Posterior vena cava (tissue), 2 donors: ENCODE results near the gene ANO1. TPM values are rescaled to one million over a fixed set of nuclear protein-coding genes. Genes with fewer than 3 reads are reported as not detected.

Experiments used
- DNase-seq: peaks from one replicate; pipeline ENCODE4 v3.0.0-alpha.2; 2020; ENCODE audit warnings: low spot score
- intact Hi-C, 2 donors: fragments of 100-400 bp; cut with DNase I; formaldehyde crosslinking; loops; one replicate each; pipeline versions ENCODE4 v1.14.1 to v1.14.2; 2022 to 2023
- total RNA-seq, 2 donors: library from RNA; stranded (reverse); fragmentation: NEBNext Ultra II Directional; extraction: Animal tissue kit (Norgen Biotek cat#: 25700); gene quantifications; one replicate each; pipeline ENCODE4 v1.2.1, GENCODE V29; 2021
- donor health status: DM: yes; HTN: yes; CAD: no.
- donor health status: DM: yes; HTN: yes; CAD: no.

Gene ANO1
- total RNA-seq, 2 donors from 2014 or later: 55.4 to 56.2 TPM

DNA sequence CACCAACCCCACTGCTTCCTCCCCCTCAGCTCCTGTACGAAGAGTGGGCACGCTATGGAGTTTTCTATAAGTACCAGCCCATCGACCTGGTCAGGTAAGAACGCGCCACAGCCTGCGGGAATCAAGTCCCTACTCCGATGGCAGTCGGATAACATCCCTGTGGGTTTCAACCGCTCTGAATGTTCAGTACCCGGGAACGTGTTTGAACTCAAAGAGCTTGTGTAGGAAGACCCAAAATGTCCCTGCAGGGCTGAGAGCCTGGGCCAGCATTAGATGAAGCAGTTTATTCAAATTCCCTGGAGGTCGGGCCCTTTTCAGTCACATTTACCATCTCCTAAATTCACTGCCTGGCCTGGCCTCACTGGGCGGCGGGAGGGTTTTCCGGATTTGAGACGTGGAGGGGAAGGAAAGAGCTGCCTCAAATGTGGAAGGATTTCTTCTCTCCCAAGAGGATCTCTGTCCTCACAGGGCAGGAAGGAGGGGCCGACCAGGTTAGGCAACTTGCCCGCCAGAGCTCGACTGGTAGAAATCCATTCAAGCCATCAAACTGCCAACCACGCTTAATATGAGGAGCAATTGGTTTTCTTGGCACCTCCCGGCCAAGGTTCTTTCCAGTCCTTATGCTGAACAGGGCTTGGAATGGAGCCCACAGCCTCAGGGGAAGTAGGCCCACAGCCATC is 46.3 kb downstream of the ANO1 start:
- DNase-seq: no peak
- intact Hi-C loops: no loop called here

DNA sequence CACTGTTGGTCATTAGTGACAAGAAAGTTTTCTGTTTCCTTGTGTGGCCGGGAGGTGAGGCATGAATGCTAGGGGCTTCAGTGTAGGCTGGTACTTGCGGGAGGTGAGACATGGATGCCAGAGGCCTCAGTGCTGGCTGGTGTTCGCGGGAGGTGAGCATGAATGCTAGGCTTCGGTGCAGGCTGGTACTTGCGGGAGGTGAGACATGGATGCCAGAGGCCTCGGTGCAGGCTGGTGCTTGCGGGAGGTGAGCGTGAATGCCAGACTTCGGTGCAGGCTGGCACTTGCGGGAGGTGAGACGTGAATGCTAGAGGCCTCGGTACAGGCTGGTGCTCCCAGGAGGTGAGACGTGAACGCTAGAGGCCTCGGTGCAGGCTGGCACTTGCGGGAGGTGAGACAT is 48.4 kb downstream of the ANO1 start:
- intact Hi-C loops: no loop called here
- no peak for DNase-seq

DNA sequence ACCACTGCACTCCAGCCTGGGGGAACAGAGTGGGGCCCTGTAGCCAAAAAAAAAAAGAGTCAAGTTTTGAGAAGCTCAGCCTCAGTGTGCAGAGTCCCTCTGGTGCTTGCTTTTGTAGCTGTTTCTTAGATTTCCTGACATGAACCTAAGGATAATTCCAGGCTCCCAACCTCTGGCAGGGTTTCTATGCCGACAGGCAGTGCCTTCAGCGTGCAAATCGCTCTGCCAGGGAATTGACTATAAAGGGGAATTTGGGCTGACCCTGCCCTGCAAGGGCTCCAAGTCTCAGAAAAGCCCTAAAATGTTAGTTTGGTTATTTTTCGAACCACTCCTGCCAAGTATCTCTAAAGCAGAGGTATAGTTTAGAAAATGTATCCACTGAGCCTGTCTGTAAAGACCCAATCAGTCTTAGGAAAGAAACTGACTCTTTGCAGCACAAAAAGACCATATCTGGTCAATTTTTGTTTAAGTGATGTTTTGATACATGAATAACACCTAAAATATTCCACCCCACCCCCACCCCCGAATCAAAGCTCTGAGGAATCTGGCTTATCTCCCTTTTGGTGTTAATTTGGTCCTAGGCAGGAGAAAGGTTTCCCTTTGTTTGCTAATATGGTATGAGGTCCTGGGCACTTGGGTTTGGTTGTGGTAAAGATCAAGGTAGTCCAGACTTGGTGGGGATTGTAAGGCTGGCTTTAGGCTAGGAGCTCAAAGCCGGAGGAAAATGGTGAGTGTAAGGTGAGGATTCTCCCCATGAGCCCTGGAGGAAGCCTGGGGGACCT is 49.7 kb downstream of the ANO1 start:
- DNase-seq: no peak
- intact Hi-C loops: no loop called here

DNA sequence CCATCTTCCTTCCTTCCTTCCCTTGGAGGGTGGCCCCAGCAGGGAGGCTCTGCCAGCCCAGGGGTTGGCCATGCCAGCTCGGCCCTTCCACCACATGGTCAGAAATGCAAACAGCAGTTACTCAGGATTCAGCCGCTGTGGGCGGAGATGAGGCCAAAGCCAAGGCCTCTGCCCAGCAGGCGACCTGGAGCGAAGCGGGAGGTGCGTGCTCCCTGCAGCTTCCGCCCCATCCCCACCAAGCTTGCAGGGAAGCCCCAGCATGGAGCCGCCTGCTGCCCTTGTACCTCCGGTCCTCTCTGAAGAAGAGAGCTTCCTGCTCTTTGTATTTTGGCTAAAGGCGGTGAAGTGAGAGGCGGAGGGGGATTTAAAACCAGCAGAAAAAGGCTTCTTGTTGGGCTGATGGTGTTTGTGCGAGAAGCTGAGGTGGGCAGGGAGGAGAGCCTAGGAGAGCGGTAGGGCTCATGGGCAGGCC is 50.4 kb downstream of the ANO1 start:
- no peak for DNase-seq
- intact Hi-C loops: no loop called here

GRCh38 chr11:70129051-70129592 is 51.0 kb downstream of the ANO1 start:
- intact Hi-C loops: loop anchor here in 1 of 2 donors (1.0 kb wide), 1 partner anchor 213 kb away; no protein-coding TSS in a partner anchor
- DNase-seq: no peak

DNA sequence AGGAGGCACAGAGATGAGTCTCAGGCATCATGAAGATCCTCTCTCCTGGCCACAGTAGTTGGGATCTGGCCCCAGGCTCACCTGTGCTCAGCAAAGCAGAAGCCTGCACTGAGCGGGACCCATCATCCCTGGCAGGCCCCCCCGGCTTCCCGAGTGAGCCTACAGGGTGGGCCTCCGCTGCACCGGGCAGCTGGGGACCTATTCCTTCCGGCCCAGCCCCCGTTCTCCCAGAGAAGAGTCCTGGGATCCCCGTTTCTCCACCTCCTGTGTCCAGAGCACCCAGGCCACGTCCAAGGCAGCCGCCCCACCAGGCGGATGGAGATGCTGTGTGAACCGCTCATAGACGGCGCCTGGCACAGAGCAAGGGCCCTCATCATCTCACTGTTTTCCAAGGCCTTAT is 52.5 kb downstream of the ANO1 start:
- DNase-seq: no peak
- intact Hi-C loops: no loop called here

- DNase-seq: no peak
Observed at GRCh38 chr11:70131606-70132190, 53.6 kb downstream of the ANO1 start.

GRCh38 chr11:70132641-70133040 is 54.5 kb downstream of the ANO1 start:
- DNase-seq: no peak
- intact Hi-C loops: no loop called here

More at GRCh38 chr11:70131606-70132190, 53.6 kb downstream of the ANO1 start:
- intact Hi-C loops: no loop called here

DNA sequence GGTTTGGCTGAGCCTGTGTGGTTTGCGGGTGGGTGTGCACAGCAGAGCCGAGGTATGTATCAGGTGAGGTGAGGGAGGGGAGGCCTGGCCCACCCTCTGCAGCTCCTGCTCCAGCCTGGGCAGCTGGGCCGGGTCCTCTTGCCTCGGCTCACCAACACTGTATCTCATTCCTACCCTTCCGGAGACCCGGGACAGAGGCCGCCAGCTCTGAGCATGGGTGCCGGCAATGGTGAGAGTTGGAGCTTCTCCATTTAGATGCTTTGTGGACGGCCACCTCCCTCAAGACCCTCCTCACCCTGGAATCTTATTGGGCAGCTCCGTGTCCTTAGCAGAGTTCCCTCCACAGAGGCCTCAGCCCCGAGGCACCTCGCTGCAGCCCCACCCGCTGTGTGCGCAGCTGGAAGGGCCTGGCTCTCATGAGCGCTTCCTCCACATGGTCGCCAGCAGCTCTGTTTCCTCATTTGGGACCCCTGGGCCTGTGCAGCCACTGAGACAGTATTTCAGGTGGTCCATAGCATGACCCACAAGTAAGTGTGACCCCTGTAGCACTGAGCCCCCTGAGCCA is 55.7 kb downstream of the ANO1 start:
- DNase-seq: no peak
- intact Hi-C loops: no loop called here

DNA sequence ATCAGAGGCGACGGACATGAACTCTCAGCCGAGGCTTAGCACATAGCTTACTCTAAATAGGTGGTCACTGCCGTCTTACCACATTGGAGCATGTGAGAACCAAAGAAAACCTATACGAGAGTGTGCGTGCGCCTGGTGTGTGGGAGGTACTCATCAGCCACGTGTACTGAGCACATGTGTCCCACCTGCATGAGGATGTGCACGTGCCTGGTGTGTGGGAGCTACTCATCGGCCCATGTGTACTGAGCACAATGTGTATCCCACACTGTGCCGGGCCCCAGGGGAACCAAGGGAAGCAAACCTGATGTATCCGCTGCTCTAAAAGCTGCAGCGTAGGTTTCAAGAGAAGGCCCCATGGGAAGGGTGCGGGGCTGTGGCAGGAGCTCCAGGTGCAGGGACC is 56.4 kb downstream of the ANO1 start:
- DNase-seq: no peak
- intact Hi-C loops: no loop called here

DNA sequence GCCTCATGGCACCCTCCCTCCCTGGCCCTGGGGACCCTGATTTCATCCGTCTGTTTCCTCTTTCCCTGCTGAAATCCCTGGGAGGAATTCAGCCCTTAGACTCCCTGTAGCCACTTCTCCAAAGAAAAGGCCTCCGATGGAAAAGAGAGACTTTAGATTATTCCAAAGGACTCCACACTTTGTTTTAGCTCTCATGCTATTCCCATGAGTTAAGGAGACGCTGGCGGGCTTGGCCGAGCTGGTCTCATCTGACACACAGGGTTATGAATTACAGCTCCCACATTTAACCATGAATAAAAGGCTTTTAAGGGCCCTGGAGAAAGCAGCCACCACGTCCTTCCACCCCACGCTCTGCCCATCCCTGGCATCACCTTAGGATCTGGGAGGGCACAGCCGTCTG is 57.0 kb downstream of the ANO1 start:
- DNase-seq: no peak
- intact Hi-C loops: no loop called here

DNA sequence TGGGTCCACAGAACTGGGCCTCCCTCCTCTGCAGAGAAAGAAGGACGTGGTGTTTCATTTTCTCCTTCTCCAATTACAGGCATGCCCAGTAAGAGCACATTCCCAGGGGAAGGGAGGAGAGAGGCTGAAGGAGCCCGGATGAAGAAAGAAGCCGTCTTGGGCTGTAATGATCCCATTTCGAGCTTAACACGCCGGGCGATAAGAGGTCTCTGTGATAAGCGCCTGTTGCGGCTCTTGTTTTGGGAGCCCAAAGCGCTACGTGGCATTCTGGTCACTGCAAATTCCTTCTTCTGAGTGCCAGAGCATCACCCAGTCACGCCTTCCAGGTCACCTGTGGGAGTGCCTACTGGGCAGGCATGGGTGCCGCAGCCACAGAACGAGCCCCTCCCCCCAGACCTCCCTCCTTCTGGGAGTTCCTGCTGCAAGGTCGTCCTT is 57.5 kb downstream of the ANO1 start:
- DNase-seq: no peak
- intact Hi-C loops: no loop called here

DNA sequence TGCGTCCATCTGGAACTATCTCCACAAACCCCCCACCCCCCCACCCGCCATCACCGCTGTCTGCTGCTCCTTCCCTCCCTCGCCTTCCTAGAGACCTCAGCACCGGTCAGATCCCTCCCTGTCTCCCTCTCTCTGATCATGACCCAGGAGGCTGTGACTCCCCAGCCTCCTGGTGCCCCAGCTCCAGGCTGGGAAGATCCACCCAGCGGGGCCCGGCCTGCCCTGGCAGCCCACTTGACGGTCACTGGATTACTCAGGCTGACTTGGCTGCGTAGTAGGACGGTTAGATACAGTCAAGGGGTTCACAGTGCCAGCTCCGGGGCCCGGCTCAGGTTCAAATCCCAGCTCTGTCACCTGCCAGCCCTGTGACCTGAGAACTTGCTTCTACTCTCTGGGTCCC is 59.3 kb downstream of the ANO1 start:
- no peak for DNase-seq
- intact Hi-C loops: no loop called here

DNA sequence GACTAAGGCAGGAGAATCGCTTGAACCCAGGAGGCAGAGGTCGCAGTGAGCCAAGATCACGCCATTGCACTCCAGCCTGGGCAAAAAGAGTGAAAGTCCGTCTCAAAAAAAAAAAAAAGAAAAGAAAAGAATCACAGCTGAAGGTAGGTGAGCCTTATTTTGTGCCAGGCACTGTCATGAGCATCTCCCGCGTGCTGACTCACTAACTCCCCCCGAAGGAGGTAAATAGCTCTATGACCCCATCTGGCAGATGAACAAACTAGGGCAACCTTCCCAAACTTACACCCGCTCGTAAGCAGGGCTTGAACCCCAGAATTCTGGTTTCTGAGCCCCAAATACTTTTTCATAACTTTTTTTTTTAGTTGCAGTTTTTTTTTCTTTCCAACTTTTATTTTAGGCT is 60.3 kb downstream of the ANO1 start:
- intact Hi-C loops: no loop called here
- no peak for DNase-seq

DNA sequence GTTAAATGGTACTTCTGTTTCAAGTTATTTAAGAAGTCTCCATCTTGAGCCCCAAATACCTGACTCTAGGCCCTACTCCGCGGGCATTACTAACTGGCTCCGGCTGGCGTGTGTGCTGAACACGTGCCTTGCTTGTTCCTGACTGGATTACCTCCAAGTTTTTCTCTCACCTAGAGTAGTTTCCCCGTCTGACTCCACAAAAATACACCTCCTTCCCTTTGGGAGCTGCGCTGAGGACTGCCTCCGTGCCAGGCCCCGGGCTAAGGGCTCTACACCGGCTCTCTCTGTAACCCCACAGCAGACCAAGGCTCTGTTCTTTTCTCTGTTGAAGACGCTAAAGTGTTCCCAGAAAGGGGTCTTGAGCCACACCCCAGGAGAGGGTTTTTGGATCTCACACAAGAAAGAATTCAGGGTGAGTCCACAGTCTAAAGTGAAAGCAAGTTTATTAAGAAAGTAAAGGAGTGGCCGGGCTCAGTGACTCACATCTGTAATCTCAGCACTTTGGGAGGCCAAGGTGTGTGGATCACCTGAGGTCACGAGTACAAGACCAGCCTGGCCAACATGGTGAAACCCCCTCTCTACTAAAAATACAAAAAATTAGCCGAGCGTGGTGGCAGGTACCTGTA is 61.8 kb downstream of the ANO1 start:
- no peak for DNase-seq
- intact Hi-C loops: no loop called here

DNA sequence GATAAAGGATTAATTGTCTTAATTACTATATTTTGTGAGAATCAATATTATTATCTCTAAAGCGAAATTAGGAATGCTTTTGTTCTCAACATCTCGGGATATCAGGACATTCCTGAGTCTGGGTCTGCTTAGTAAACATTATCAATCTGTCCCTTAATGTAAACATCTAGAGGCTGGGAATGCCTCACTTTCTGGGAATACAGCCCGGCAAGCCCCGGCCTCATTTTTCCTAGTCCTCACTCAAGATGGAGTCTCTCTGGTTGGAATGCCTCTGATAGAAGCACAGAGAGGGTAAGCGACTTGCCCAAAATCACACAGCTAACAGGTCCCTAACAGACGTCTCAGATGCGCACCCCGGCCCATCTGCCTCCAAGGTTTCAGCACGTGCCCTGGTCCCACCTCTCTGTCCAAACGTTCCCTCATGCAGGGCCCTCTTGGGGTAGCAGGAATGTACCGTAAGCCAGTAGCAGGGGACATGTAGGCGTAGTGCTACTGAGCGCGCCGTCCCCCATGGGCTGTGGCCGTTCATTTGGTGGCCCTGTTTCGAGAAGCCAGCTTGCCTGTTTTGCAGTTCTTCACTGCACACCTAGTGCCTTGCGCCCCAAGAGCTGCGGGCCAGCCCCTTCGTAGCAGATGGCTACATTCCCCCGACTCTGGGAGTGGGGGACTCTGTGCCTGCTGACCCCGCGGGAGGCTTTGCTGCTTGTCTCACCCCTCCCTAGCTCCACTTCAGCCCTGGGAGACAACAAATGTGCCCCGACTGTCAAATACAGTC is 62.8 kb downstream of the ANO1 start:
- intact Hi-C loops: no loop called here
- DNase-seq: no peak

- DNase-seq: no peak
- intact Hi-C loops: no loop called here
Observed at GRCh38 chr11:70141486-70142220, 63.5 kb downstream of the ANO1 start.
